GM12878 (cell line): ENCODE results near the gene RERE. TPM values are rescaled to one million over a fixed set of nuclear protein-coding genes. Genes with fewer than 3 reads are reported as not detected.

Experiments used
- BCL11A ChIP-seq: IDR thresholded peaks from 2 replicates; pipeline ENCODE4 v1.6.1; 2011; ENCODE audit warnings: low read depth, low read length
- CHD1 ChIP-seq: IDR thresholded peaks from 2 replicates; pipeline ENCODE4 v1.6.1; 2012; ENCODE audit warnings: low read depth, low read length, improper control_type of control experiment
- CHD2 ChIP-seq: IDR thresholded peaks from 2 replicates; pipeline ENCODE4 v1.6.1; 2011; ENCODE audit warnings: low read depth, low read length, improper control_type of control experiment, borderline replicate concordance
- DPF2 ChIP-seq: fragments of 450-650 bp; IDR thresholded peaks from 2 replicates; pipeline ENCODE4 v1.6.1; 2017; ENCODE audit warnings: mild to moderate bottlenecking
- EP300 ChIP-seq, 2 experiments: fragments of 150-350 bp in 1 of 2; IDR thresholded peaks; 2 replicates each; pipeline ENCODE4 v1.6.1; 2011 to 2012; ENCODE audit warnings: low read depth in 2 of 2, low read length in 2 of 2, borderline replicate concordance in 1 of 2, improper control_type of control experiment in 1 of 2, inconsistent platforms in 1 of 2; ENCODE audit not compliant: control insufficient read depth in 1 of 2
- ESRRA ChIP-seq: IDR thresholded peaks from 2 replicates; pipeline ENCODE4 v1.6.1; 2012; ENCODE audit warnings: mild to moderate bottlenecking, low read length, improper control_type of control experiment
- ETV6 ChIP-seq, 2 experiments: fragments of 450-650 bp in 1 of 2; IDR thresholded peaks in 1 of 2; conservative IDR thresholded peaks in 1 of 2; 2 replicates each; pipeline ENCODE4 v1.6.1; 2014; ENCODE audit warnings: antibody characterized with exemption in 1 of 2, borderline replicate concordance in 1 of 2, low read depth in 1 of 2, mild to moderate bottlenecking in 1 of 2, moderate library complexity in 1 of 2
- MEF2B ChIP-seq: fragments of 450-650 bp; IDR thresholded peaks from 2 replicates; pipeline ENCODE4 v1.6.1; 2018; ENCODE audit warnings: mild to moderate bottlenecking, moderate library complexity; ENCODE audit not compliant: partially characterized antibody, poor library complexity, severe bottlenecking
- NRF1 ChIP-seq: conservative IDR thresholded peaks from 2 replicates; pipeline ENCODE4 v1.6.1; 2011; ENCODE audit warnings: mild to moderate bottlenecking, low read depth, low read length, improper control_type of control experiment
- RELA ChIP-seq: fragments of 450-650 bp; IDR thresholded peaks from 2 replicates; pipeline ENCODE4 v1.8.0; 2014; ENCODE audit warnings: borderline replicate concordance; ENCODE audit not compliant: partially characterized antibody
- RFX5 ChIP-seq: IDR thresholded peaks from 2 replicates; pipeline ENCODE4 v1.6.1; 2011; ENCODE audit warnings: low read depth, low read length, improper control_type of control experiment
- SMAD5 ChIP-seq: IDR thresholded peaks from 2 replicates; pipeline ENCODE4 v1.6.1; 2016; ENCODE audit warnings: antibody characterized with exemption, low read depth
- SP1 ChIP-seq: IDR thresholded peaks from one replicate; pipeline ENCODE4 v1.6.1; 2011; ENCODE audit warnings: low read depth, low read length
- SUPT20H ChIP-seq: IDR thresholded peaks from 2 replicates; pipeline ENCODE4 v1.6.1; 2011; ENCODE audit warnings: low read depth, mild to moderate bottlenecking, low read length, moderate library complexity, borderline replicate concordance; ENCODE audit not compliant: control insufficient read depth
- TAF1 ChIP-seq: IDR thresholded peaks from 2 replicates; pipeline ENCODE4 v1.6.1; 2011; ENCODE audit warnings: mild to moderate bottlenecking, low read depth, low read length, borderline replicate concordance
- TCF12 ChIP-seq: IDR thresholded peaks from 2 replicates; pipeline ENCODE4 v1.6.1; 2011; ENCODE audit warnings: low read depth, mild to moderate bottlenecking, low read length
- polyA plus RNA-seq, 11 experiments: library from polyadenylated mRNA; depleted of rRNA in 4 of 11; unstranded in 6 of 11; stranded (reverse) in 5 of 11; fragments of >200 nt; fragmentation: Nextera tagmentation in 4 of 11; fragmentation: Illumina TruSeq in 1 of 11; extraction: Ambion mirVana in 4 of 11; extraction: Trizol in 1 of 11; gene quantifications; 1 replicate in 1 of 11; 2 replicates in 10 of 11; pipeline versions ENCODE4 v1.2.1 to v1.2.3, GENCODE V29; 2011 to 2016; ENCODE audit warnings: inconsistent platforms in 2 of 11, missing spikeins in 2 of 11, low read depth in 1 of 11
- total RNA-seq, 4 experiments: library from RNA; depleted of rRNA in 3 of 4; stranded (reverse); fragments of >200 nt in 3 of 4; fragmentation: Illumina TruSeq in 1 of 4; extraction: Trizol in 1 of 4; gene quantifications; 2 replicates each; pipeline versions ENCODE4 v1.2.1 to v1.2.3, GENCODE V29; 2013 to 2021
- TF ChIP-seq, protein P1 (sequence below): IDR thresholded peaks from 2 replicates; pipeline ENCODE4 v1.6.1; 2012; ENCODE audit warnings: low read depth, low read length, improper control_type of control experiment
- TF ChIP-seq, protein P2 (sequence below): fragments of 150-350 bp; IDR thresholded peaks from 2 replicates; pipeline ENCODE4 v1.6.1; 2014; ENCODE audit warnings: mild to moderate bottlenecking, low read depth, low read length
- TF ChIP-seq, protein P3 (sequence below): IDR thresholded peaks from 2 replicates; pipeline ENCODE4 v1.6.1; 2011; ENCODE audit warnings: low read depth, mild to moderate bottlenecking, low read length, moderate library complexity, borderline replicate concordance; ENCODE audit errors: extremely low read depth
- TF ChIP-seq, protein P4 (sequence below): IDR thresholded peaks from 2 replicates; pipeline ENCODE4 v1.6.1; 2012; ENCODE audit warnings: low read length, inconsistent platforms
- TF ChIP-seq, protein P5 (sequence below): IDR thresholded peaks from 2 replicates; pipeline ENCODE4 v1.6.1; 2011; ENCODE audit warnings: mild to moderate bottlenecking, low read depth, low read length, moderate library complexity; ENCODE audit not compliant: insufficient replicate concordance
- TF ChIP-seq, protein P6 (sequence below): fragments of 450-650 bp; formaldehyde crosslinking; IDR thresholded peaks from 2 replicates; pipeline ENCODE4 v1.4.0; 2022; ENCODE audit warnings: mild to moderate bottlenecking, moderate library complexity

RERE gene
- total and polyA plus RNA-seq, 10 of the 15 experiments (the other 5 are each of a cell fraction or from before 2014, with no cell fraction given): 5.2 to 60.5 (median 20.2) TPM

DNA sequence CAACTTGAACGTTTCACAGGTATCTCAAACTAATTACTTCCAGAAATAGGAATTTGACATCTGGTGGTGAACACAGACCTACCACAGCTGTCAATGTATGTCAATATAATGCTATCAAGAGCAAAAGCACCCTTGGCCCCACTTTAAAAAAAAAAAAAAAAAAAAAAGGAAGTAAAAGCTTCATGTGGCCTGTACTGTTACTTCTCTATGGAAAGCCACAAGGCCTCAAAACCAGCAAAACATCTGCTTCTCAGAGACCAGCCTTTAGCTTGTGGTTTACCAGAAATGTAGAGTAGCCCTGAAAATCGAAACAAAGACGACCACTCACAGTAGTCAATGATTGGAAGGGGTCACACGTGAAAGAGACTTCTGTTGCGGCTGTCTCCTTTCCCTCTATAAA, 389.9 kb downstream of the RERE start (continued):
- TF ChIP-seq TAF1 (no peak), CHD1 (no peak), CHD2 (peak; percentile 84), RELA (no peak), BCL11A (peak; percentile 90), SMAD5 (no peak), ETV6 (conservative IDR thresholded peaks at IDR 0.05 in 1 of 2, IDR thresholded peaks at IDR 0.05 in 1 of 2; ENCODE audit: borderline replicate concordance in 1 of 2, low read depth in 1 of 2) (peak in 1 of 2 experiments; percentile 81; a peak in 2 of 4 replicates), NRF1 (no peak), SP1 (peak; percentile 41), RFX5 (no peak), EP300 (IDR thresholded peaks at IDR 0.05; ENCODE audit: borderline replicate concordance in 1 of 2, control insufficient read depth in 1 of 2, low read depth in 2 of 2, low read length in 2 of 2) (peak; percentile 95 to 98), ESRRA (no peak), SUPT20H (no peak), MEF2B (peak; percentile 79), TCF12 (peak; percentile 96), DPF2 (peak; percentile 77)
- TF ChIP-seq, protein P1, sequence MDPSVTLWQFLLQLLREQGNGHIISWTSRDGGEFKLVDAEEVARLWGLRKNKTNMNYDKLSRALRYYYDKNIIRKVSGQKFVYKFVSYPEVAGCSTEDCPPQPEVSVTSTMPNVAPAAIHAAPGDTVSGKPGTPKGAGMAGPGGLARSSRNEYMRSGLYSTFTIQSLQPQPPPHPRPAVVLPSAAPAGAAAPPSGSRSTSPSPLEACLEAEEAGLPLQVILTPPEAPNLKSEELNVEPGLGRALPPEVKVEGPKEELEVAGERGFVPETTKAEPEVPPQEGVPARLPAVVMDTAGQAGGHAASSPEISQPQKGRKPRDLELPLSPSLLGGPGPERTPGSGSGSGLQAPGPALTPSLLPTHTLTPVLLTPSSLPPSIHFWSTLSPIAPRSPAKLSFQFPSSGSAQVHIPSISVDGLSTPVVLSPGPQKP: no peak
- TF ChIP-seq, protein P2, sequence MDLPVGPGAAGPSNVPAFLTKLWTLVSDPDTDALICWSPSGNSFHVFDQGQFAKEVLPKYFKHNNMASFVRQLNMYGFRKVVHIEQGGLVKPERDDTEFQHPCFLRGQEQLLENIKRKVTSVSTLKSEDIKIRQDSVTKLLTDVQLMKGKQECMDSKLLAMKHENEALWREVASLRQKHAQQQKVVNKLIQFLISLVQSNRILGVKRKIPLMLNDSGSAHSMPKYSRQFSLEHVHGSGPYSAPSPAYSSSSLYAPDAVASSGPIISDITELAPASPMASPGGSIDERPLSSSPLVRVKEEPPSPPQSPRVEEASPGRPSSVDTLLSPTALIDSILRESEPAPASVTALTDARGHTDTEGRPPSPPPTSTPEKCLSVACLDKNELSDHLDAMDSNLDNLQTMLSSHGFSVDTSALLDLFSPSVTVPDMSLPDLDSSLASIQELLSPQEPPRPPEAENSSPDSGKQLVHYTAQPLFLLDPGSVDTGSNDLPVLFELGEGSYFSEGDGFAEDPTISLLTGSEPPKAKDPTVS: no peak
- TF ChIP-seq, protein P3, sequence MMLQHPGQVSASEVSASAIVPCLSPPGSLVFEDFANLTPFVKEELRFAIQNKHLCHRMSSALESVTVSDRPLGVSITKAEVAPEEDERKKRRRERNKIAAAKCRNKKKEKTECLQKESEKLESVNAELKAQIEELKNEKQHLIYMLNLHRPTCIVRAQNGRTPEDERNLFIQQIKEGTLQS: no peak
- TF ChIP-seq, protein P4, sequence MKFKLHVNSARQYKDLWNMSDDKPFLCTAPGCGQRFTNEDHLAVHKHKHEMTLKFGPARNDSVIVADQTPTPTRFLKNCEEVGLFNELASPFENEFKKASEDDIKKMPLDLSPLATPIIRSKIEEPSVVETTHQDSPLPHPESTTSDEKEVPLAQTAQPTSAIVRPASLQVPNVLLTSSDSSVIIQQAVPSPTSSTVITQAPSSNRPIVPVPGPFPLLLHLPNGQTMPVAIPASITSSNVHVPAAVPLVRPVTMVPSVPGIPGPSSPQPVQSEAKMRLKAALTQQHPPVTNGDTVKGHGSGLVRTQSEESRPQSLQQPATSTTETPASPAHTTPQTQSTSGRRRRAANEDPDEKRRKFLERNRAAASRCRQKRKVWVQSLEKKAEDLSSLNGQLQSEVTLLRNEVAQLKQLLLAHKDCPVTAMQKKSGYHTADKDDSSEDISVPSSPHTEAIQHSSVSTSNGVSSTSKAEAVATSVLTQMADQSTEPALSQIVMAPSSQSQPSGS: peak; percentile 89
- TF ChIP-seq, protein P5, sequence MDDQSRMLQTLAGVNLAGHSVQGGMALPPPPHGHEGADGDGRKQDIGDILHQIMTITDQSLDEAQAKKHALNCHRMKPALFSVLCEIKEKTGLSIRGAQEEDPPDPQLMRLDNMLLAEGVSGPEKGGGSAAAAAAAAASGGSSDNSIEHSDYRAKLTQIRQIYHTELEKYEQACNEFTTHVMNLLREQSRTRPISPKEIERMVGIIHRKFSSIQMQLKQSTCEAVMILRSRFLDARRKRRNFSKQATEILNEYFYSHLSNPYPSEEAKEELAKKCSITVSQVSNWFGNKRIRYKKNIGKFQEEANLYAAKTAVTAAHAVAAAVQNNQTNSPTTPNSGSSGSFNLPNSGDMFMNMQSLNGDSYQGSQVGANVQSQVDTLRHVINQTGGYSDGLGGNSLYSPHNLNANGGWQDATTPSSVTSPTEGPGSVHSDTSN: no peak
- TF ChIP-seq, protein P6, sequence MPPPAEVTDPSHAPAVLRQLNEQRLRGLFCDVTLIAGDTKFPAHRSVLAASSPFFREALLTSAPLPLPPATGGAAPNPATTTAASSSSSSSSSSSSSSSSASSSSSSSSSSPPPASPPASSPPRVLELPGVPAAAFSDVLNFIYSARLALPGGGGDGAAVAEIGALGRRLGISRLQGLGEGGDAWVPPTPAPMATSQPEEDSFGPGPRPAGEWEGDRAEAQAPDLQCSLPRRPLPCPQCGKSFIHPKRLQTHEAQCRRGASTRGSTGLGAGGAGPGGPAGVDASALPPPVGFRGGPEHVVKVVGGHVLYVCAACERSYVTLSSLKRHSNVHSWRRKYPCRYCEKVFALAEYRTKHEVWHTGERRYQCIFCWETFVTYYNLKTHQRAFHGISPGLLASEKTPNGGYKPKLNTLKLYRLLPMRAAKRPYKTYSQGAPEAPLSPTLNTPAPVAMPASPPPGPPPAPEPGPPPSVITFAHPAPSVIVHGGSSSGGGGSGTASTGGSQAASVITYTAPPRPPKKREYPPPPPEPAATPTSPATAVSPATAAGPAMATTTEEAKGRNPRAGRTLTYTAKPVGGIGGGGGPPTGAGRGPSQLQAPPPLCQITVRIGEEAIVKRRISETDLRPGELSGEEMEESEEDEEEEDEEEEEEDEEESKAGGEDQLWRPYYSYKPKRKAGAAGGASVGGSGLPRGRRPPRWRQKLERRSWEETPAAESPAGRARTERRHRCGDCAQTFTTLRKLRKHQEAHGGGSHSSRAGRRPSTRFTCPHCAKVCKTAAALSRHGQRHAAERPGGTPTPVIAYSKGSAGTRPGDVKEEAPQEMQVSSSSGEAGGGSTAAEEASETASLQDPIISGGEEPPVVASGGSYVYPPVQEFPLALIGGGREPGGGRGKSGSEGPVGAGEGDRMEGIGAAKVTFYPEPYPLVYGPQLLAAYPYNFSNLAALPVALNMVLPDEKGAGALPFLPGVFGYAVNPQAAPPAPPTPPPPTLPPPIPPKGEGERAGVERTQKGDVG (CRISPR knock-in tag): no peak
